ENCODE measurements around the gene RNF180.

DNA sequence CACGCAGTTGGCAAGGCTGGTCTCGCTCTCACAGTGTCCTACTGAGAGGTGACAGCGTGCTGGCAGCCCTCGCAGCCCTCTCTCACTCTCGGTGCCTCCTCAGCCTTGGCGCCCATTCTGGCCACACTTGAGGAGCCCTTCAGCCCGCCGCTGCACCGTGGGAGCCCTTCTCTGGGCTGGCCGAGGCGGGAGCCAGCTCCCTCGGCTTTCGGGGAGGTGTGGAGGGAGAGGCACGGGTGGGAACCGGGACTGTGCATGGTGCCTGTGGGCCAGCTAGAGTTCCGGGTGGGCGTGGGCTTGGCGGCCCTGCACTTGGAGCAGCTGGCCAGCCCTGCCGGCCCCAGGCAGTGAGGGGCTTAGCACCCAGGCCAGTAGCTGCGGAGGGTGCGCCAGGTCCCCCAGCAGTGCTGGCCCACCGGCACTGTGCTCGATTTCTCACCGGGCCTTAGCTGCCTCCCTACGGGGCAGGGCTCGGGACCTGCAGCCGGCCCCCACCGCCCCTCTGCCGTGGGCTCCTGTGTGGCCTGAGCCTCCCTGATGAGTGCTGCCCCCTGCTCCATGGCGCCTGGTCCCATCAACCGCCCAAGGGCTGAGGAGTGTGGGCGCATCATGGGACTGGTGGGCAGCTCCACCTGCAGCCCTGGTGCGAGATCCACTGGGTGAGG lies 15.7 kb upstream of the RNF180 start:
- TF ChIP-seq CTCF (IDR thresholded peaks at IDR 0.05; ENCODE audit: borderline replicate concordance, extremely low read depth, low read length, poor library complexity, severe bottlenecking) (no peak), EZH2 (IDR thresholded peaks at IDR 0.05; ENCODE audit: borderline replicate concordance, low read depth, low read length, severe bottlenecking) (no peak)
